Measurements from ENCODE around the gene TM7SF3.
"Not testable (repeated sequence)": the region's sequence is repeated elsewhere in the genome, so short reads cannot be mapped to it uniquely, and the experiment has no call there.

Gene TM7SF3, protein sequence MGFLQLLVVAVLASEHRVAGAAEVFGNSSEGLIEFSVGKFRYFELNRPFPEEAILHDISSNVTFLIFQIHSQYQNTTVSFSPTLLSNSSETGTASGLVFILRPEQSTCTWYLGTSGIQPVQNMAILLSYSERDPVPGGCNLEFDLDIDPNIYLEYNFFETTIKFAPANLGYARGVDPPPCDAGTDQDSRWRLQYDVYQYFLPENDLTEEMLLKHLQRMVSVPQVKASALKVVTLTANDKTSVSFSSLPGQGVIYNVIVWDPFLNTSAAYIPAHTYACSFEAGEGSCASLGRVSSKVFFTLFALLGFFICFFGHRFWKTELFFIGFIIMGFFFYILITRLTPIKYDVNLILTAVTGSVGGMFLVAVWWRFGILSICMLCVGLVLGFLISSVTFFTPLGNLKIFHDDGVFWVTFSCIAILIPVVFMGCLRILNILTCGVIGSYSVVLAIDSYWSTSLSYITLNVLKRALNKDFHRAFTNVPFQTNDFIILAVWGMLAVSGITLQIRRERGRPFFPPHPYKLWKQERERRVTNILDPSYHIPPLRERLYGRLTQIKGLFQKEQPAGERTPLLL

DNA sequence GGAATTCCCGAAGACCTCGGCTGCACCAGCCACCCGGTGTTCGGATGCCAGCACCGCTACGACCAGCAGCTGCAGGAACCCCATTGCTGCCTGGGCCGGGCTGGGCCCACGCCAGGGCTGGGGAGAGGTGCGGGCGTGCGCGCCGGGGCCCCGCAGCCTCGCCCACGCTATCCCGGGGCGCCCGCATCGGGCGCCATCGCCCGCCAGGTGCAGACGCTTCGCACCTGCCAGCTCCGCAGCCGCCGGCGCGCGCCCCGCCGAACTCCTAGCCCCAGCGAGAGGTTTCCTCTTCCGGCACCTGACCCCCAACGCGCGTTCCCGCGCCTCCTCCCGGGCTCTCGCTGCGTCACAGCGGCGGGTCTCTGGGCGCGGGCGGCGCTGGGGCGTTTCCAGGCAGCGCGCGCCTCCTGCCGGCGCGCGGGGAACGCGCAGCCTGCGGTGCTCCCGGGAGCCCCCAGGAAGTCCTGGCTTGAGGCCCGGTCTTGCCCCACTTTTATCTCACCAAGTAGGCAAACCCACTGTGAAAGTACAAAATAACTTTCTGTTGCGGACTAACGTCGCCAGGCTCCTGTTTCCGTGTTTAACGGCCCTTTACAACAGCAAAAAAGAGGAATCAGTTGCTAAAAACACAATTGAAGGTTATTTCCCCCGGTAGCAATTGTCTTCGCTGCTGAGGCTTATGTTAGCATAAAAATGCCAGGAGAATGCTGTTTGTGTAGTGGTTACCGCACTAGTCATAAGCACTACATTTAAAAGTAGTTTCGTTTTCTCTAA lies at the start of gene TM7SF3:
Gene TM7SF3, minus strand, starts transcription at position 300 of the 774 bp plus-strand sequence. Its CDS starts 216 bp downstream, at position 84.
- DNase-seq, result peak; percentile 59

DNA sequence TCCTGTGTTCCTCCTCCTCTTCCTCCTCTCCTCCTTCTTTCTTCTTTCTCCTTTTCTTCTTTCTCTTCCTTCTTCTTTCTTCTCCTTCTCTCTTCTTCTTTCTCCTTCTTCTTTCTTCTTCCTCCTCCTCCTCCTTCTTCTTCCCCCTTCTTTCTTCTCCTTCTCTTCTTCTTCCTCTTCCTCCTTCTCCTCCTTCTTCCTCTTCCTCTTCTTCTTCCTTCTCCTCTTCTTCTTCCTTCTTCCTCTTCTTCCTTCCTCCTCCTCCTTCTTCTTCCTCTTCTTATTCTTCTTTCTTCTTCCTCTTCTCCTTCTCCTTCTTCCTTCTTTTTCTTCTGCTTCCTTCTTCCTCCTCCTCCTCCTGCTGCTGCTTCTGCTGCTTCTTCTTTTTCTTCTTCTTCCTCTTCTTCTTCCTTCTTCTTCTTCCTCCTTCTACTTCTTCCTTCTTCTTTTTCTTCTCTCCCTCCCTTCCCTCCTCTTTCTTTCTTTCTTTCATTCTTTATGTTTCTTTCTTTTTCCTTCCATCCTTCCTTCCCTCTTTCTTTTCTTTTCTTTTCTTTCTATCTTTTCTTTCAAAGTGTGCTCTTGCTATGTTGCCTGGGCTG lies 49.2 kb upstream of the TM7SF3 start:
- no peak for DNase-seq

DNA sequence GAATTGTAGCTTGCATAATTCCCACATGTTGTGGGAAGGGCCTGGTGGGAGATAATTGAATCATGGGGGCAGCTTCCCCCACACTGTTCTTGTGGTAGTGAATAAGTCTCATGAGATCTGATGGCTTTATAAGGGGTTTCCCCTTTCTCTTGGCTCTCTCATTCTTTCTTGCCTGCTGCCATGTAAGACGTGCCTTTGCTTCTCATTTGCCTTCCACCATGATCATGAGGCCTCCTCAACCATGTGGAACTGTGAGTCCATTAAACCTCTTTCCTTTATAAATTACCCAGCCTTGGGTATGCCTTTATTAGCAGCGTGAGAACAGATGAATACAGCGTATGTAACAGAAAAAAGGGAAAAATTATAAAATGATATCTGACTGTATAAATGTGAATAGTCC lies 47.1 kb upstream of the TM7SF3 start:
- DNase-seq, result no peak

DNA sequence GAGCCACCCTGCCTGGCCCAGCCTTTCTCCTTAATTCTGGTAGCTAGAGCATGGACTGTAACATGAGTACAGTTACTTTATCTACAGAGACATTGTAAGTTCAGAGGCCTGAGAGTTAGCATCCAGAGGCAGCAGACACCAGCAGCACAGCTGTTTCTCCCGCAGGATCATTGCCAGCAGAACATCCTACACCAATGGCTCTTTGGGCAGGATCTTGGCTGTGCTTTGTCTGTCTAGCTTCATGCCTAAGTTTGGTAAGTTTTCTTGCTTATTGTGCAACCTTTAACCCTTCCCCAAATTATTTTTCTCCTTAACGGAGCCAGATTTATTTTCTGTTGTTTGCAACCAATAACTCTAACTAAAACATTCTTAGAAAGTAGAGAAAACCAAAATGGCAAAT lies 46.6 kb upstream of the TM7SF3 start:
- DNase-seq, result no peak

DNA sequence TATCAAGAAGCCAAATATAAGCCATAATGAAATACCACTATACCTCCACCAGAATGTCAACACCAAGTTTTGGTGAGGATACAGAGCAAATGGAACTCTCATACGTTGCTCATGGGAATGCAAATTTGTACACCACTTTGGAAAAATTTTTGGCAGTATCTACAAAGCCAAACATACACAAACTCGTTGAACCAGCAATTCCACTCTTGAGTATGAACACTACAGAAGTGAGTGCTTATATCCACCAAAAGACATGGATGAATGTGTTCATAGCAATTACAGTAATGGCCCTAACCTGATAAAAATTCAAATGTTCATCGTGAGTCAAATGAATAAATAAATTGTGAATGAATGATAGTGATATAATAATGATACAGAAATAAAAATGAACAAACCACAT lies 43.4 kb upstream of the TM7SF3 start:
- no peak for DNase-seq

DNA sequence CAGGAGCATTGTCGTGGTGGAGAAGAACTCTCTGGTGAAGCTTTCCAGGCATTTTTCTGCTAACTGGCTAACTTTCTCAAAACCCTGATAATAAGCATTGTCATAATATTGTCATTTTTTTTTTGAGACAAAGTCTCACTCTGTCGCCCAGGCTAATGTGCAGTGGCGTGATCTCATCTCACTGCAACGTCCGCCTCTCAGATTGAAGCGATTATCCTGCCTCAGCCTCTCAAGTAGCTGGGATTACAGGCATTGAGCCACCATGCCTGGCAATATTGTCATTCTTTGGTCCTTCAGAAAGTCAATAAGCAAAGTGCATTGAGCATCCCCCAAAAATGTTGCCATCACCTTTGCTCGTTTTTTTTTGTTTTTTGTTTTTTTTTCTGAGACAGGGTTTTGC lies 41.8 kb upstream of the TM7SF3 start:
- no peak for DNase-seq

DNA sequence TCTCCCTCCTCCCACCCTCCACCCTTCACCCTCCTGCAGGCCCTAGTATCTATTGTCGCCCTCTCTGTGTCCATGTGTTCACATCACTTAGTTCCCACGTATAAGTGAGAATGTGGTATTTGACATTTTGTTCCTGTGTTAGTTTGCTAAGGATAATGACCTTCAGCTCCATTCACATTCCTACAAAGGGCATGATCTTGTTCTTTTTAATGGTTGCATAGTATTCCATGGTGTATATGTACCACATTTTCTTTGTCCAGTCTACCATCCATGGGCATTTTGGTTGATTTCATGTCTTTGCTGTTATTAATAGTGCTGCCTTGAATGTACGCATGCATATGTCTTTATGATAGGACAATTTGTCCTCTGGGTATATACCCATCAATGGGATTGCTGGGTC lies 38.6 kb upstream of the TM7SF3 start:
- DNase-seq, result no peak

DNA sequence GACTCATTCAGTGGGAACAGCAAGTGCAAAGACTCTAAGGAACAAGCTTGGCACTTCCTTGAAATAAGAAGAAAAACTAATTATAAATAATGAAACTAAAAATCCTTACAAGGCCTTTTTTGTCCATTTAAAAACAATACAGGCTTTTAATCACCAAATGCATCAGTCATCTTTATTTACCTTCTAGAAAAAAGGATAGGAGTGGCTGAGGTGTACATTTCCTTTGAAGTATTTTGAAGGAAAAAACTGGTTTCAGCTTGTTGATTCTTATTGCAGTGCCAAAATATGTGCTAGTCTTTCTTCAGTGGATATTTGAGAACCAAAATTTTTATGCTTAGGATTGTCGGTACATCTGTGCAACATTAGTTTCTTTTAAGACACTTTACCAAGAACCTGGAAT lies 38.0 kb upstream of the TM7SF3 start:
- no peak for DNase-seq

DNA sequence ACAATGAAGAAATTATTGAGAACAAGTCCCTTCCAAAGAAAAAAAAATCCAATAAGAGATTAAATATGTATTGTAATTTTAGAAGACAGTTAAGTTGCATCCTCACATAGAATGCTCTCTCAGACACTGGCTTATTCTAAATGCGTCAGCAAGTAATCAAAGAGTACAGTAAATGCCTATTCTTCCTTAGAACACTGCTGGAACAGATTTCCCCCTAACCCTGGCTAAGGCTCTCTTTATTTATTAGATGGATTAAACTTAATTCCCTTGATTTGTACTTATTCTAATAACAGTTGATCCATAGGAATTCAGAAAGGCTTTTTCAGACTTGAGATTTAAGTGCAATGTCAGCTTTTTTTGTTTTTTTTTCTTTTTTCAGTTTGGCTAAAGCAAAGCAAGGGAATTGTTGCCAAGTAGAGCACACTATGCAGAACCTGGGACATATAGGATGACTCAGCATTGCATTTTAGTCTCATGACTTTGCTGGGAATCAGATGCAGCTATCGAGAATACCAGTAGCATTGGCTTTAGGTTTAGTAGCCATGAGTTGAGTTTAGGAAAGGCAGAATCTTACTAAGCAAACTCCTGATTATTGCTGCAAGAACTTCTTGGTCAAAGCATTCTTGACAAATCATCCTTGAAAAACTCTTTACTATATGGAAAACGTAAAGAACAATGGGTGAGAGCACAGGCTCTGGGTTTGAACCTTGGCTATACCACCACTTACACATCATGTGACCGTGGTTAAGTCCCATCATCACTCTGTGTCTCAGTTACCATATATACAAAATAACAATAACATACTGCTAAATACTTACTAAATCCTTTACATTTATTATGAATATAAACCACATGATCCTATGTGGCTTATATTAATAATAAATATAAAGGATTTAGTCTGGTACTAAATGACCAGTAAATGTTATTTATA lies 34.9 kb upstream of the TM7SF3 start:
- DNase-seq, result no peak

DNA sequence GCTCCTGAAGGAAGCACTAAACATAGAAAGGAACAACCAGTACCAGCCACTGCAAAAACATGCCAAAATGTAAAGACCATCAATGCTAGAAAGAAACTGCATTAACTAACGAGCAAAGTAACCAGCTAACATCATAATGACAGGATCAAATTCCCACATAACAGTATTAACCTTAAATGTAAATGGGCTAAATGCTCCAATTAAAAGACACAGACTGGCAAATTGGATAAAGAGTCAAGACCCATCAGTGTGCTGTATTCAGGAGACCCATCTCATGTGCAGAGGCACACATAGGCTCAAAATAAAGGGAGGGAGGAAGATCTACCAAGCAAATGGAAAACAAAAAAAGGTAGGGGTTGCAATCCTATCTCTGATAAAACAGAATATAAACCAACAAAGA lies 27.8 kb upstream of the TM7SF3 start:
- not testable (repeated sequence) for DNase-seq

DNA sequence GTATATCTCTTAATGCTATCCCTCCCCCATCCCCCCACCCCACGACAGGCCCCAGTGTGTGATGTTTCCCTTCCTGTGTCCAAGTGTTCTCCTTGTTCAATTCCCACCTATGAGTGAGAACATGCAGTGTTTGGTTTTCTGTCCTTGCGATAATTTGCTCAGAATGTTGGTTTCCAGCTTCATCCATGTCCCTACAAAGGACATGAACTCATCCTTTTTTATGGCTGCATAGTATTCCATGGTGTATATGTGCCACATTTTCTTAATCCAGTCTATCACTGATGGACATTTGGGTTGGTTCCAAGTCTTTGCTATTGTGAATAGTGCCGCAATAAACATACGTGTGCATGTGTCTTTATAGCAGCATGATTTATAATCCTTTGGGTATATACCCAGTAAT lies 26.5 kb upstream of the TM7SF3 start:
- not testable (repeated sequence) for DNase-seq

DNA sequence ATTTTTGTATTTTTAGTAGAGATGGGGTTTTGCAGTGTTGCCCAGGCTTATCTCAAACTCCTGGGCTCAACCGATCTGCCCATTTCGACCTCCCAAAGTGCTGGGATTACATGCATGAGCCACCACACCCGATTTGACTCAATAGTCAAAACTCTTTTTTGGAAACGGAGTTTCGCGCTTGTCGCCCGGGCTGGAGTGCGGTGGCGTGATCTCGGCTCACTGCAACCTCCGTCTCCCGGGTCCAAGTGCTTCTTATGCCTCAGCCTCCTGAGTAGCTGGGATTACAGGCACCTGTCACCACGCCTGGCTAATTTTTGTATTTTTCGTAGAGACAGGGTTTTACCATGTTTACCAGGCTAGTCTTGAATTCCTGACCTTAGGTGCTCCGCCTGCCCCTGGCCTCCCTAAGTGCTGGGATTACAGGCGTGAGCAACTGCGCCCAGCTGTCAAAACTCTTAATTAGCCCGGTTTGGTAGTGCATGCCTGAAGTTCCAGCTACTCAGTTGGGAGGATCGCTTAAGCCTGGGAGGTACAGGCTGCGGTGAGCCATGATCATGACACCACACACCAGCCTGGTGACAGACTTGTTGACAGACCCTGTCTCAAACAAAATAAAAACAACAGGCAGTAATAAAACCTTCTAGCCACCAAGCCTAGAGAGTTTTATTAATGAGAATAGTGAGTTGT lies 20.6 kb upstream of the TM7SF3 start:
- DNase-seq, result no peak

DNA sequence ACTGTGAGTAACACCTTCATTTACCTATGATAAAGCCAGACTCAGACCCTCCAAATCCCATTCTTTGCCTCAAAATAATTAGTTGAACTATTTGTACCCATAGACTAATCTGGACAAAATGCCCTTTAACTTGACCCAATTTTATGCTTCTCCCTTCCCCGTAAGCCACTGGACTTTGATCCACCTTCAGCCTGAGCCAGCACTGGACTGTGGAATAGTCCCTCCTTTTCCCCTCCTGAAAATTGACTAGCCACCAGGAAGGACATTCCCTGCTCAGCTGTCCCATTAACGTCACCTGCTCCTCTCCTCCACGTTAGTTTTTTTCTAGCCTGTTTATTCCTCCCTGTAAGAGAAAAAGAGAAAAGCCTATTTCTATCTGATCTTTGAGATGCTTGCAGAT lies 18.5 kb upstream of the TM7SF3 start:
- DNase-seq, result no peak

DNA sequence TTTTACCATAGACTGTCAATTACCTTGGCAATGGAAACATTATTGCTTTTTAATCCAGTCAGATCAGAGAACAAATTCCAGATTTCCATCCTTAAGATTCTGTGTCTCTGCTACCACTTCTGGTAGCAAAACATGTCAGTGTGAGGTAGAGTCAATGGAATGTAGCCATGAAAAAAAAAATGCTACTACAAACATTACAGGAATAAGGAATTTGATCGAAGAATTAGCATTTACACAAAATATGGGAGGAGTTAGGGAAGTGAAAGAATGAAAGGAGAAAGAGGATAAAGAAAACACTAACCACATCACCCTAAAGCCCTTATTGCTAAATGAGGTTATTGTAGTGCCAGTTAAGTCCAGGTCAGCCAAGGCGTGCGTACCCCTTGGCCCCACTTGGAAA lies 17.3 kb upstream of the TM7SF3 start:
- DNase-seq, result no peak

DNA sequence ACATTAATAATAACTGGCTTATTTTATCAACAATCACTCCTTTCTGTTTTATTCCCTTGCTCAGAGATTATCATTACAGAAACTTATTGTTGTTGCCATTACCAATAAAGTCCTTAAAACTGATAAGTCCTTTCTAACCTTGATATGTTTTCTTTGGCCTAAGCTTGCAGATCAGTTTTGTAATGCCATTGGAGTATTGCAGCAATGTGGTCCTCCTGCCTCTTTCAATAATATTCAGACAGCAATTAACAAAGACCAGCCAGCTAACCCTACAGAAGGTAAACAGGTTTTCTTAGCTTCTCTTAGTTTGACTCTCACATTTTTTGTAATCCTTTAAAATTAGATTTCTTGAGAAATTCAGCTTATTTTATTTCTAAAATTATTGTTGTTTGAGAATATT lies 12.1 kb upstream of the TM7SF3 start:
- no peak for DNase-seq

DNA sequence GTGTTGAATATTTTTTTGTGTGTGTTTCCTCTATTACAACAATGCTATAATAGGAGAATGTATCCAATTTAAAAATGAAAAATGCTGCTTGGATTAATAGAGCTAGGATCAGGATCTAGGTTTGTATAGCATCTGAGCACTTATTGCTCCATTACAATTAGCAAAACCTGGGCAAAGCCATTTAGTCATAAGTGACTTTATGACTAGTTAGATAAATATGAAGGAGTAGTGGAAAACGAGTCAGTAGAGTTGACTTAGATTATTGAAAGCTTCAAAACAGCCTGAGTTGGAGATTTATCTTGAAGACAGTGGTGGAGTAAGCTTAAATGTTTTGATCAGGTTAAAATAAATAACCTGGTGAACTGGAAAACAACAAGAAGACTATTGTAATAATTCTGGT lies 10.9 kb upstream of the TM7SF3 start:
- no peak for DNase-seq

DNA sequence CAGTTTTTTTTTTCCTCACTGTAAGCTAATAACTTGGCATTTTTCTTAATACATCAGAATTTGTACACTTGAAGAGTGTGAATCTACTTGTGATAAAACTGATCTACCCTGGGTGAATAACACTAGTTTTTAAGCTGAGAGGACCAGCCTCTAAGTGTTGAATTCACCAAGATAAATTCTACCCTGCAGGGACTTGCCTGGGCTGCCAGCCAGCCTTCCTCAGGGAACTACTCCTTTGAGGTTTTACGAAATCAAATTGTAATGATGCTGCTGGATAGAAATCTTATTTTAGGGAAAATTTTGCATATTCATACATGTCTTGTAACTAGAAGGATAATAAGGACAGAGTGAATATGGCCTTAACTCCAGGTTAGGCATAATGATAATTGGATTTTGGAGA lies 10.1 kb upstream of the TM7SF3 start:
- no peak for DNase-seq

DNA sequence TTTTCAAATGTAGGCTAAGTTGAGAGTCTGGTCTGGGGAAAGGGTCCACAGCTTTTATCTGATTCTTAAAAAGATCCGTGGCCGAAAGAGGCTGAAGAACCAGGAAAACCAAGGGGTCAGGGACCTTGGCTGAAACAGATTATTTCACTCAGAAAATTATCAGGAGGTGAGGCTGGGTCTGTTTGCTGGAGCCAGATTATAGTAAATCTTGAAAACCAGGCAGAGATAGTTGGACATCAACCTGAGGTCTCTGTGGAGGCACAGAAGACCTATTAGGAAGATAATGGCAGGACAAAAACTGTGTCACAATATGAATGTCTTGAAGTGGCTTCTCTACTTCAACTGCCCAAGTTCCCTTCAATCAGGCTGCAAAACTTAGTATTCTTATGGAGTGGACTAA lies 6.6 kb upstream of the TM7SF3 start:
- no peak for DNase-seq

DNA sequence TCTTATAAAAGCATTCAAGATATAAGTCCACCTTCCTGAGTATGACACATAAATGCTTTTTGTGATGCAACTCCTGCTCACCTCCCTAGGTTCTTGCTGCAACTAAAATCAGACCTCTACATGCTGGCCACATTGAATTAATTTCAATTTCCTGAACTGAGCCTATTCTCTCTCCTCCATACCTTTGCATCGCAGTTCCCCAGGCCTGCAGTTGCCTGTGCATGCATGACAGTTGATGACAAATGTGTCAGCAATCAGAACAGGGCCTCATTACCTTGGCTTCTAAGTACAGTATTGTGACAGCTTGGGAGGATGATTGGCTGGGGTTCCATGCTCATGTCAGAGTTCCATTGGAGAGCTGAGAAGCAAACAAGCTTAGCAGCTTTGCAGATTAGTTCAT lies 3.9 kb upstream of the TM7SF3 start:
- DNase-seq, result no peak

DNA sequence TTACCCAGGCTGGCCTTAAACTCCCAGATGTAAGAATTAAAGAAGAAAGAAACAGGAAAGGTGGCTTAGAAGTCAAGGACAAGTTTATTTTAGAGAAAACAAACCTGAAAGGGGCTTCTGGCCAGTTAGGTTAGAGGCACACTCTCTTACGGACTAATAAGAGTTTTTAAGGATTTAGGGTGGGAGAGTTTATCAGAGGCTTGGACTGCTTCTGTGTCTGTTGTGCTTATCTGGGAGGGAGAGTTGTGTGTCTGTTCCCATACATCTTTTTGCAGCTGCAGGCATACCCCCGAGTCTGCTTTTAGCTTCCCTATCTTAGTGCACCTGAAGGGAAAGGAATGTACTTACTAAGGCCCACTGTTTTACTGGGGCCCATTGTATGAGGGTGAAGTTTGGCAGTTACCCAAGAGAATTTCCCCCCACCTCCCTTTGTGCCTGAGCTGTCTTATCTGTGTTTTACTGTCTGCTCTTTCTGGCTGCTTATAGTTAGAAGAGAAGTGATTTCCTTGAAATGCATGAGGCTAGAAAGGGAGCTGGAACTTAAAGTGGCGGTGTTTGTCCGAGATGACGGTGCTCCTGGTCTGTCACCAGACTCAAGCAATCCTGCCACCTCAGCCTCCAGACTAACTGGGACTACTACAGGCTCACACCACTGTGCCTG lies 3.1 kb upstream of the TM7SF3 start:
- not testable (repeated sequence) for DNase-seq

DNA sequence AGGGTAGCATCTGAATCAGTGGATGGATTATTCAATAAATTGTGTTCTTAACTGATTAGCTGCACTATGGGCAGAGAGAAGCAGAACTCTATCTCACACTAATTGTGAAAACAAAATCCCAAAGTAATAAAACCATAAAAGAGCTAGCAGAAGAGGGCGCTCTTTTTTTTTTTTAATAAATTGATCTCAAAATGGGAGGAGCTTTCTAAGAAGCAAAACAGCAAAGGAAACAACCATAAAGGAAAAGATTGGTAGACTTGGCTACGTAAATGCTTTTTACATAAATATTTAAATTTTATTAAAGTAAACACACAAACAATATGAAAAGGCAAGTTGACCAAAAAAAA lies 1.5 kb upstream of the TM7SF3 start:
- DNase-seq, result no peak
